HG02623 (cell line): ENCODE measurements around the gene DNAJB13.

Source experiments
- ATAC-seq: cut with Tn5 transposase; IDR thresholded peaks from one replicate; pipeline ENCODE4 v1.9.1; 2021; ENCODE audit warnings: moderate library complexity; ENCODE audit not compliant: unreplicated experiment

Gene DNAJB13

DNA sequence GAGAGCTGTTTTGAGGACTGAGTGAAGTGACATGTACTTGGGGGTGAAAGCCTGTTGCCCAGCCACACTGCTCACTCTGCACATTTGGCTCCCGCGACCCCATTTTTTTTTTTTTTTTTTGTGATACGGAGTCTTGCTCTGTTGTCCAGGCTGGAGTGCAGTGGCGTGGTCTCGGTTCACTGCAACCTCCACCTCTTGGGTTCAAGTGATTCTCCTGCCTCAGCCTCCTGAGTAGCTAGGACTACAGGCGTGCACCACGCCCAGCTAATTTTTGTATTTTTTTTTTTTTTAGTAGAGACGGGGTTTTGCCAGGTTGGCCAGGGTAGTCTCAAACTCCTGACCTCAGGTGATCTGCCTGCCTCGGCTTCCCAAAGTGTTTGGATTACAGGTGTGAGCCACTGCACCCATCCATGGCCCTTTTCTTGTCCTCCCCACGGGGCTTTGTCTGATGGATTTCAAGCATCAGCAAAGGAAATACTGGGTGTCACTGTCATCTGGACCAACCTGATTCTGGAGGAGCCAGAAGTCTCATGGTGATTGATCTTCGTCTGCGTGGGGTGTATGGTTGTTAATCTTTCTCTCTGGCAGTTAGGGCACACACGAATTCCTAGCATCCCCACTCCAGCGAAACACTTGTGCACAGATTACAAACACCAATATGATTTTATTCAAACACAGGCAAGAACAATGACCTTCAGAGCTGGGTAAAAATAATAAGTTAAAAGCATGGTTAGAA is 61.4 kb downstream of the DNAJB13 start:
- ATAC-seq, result no peak

GRCh38 chr11:74013141-74013540 is 62.3 kb downstream of the DNAJB13 start:
- ATAC-seq, result no peak

DNA sequence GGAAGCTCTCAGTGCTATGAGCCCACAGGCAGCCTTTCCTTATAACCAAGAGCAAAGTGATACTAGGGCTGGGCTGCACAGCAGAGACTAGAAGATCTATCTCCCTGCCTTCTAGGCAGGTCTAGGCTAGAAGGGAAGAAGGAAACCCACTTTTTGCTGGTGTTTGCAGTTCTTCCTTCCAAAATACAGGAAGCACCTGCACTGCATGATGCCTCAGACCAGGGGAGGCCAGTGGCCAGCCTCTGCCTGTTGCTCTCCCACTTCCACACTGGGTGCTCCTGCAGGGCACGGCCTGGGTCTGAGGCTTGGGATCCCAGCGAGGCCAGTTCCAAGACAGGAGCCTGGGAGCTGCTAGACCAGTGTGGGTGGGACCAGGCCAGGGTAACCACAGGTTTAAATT is 64.1 kb downstream of the DNAJB13 start:
- no peak for ATAC-seq

DNA sequence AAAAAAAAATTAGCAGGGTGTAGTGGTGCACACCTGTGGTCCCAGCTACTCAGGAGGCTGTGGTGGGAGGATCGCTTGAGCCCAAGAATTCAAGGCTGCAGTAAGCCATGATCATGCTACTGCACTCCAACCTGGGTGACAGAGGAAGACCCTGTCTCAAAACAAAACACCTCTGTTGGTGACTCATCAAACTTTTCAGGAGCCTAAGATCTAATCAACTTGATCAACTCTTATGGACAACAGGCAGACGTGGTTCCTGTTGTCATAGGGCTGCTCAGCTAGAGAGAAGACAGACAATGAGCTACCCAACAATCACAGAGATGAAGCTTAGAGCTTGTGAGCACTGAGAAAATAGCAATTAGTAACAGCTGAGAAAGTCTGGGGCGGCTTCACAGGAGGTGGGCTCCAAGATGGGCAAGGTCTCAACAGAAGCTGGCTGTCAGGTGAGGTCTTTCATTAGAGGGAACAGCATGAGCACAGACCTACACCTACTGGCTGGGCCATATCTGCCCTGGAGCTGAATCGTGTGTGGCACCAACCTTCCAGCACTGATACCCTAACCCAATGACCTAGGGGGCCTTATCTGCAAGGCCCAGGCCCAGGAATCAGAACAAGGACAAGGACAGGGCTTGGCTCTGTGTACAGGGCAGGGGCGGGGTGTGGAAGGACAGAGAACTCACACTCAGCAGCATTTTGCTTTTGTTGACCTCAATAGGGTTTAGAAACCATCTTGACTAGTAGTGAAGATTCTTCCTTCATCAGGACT is 65.3 kb downstream of the DNAJB13 start:
- ATAC-seq, result no peak

DNA sequence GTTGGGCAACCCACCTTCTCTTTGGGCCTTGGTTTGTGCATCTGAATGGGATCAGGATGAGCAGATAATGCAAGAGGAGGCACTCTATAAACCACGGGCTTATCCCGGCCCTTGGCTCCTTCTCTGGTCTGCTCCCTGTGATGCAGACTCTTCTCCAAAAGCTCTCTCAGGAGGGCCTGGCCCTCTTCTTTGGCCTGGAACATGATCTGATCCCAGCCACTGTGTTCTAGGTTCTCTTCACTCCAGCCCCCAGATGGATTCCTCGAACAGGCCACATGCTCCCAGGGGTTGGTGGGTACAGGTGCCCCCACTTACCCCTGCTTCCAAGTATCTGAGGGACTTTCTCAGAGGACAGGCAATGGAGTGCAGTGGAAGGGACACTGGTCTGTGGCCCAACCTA is 66.8 kb downstream of the DNAJB13 start:
- ATAC-seq, result no peak

- ATAC-seq, result no peak
These were observed 67.6 kb downstream of the DNAJB13 start for GRCh38 chr11:74018331-74019005.

- no peak for ATAC-seq
These were observed 68.4 kb downstream of the DNAJB13 start for GRCh38 chr11:74019104-74019738.

DNA sequence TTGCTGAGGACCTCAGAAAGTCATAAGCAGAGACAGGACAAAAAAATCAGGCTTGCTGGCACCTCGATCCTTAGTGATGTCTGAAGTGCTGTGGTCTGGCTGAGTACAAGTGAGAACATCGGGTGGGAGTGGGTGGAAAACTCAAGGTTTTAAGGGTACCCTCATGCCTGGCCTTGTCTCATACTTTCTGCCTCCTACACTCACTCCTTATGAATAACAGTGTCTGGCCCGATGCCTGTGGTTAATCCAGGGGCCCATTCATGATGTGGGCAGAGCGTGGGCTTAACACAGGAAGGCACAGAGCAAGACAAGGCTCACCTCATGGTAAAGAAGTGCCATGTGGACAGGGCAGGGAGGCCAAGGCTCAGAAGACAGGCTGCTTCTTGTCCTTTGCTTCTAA is 69.0 kb downstream of the DNAJB13 start:
- peak; percentile 43 for ATAC-seq
